K562 (cell line): Measurements from ENCODE around the gene TBL1XR1. TPM values are rescaled to one million over a fixed set of nuclear protein-coding genes. Genes with fewer than 3 reads are reported as not detected.

Experiments
- ATAC-seq: fragments of 200-7000 bp; cut with Tn5 transposase; 3 replicates; pipeline ENCODE4 v1.9.1; 2020; ENCODE audit warnings: moderate library complexity
- BruUV-seq: library from RNA; stranded (reverse); fragments of 400-500 nt; replicated peaks from 2 replicates; lab custom pipeline; 2021; lab: Mats Ljungman, UMichigan
- CTCF ChIA-PET: fragments of 300-600 bp; formaldehyde crosslinking; extraction: SDS; loops from one replicate; lab custom pipeline; 2021; ENCODE audit warnings: low intra/inter-chr PET ratio; lab: Yijun Ruan, JAX
- POLR2A ChIA-PET: fragments of 300-600, 350-650 bp; sonication (Branson Sonifier 250); formaldehyde crosslinking; extraction: SDS; loops from one replicate; lab custom pipeline; 2021; ENCODE audit warnings: antibody characterized with exemption, inconsistent platforms; lab: Yijun Ruan, JAX
- DNase-seq, 4 experiments: peaks; one replicate each; pipeline versions ENCODE4 v3.0.0 to v3.0.0-alpha.2; 2011 to 2018; ENCODE audit warnings: low spot score in 3 of 4, mixed read lengths in 3 of 4; ENCODE audit errors: extremely low read depth in 1 of 4
- FAIRE-seq: peaks from 2 replicates; lab custom pipeline; 2011; peaks lifted over from hg19 to GRCh38; lab: Jason Lieb, UNC
- H2AFZ ChIP-seq: 2 replicates; pipeline ENCODE4 v1.6.0; 2011; ENCODE audit warnings: low read depth, low read length, control low read depth, inconsistent platforms
- H3K27ac ChIP-seq: fragments of 200-600 bp; 3 replicates; pipeline ENCODE4 v1.8.0; 2011; ENCODE audit warnings: low read depth, mild to moderate bottlenecking, control low read depth, inconsistent platforms, low read length, moderate library complexity, mixed read lengths; ENCODE audit errors: extremely low read depth
- H3K27me3 ChIP-seq, 2 experiments: fragments of 300-600 bp in 1 of 2; 2 replicates in 1 of 2; 3 replicates in 1 of 2; pipeline versions ENCODE4 v1.6.0 to v1.8.0; 2011; ENCODE audit warnings: inconsistent platforms in 2 of 2, low read length in 2 of 2, mild to moderate bottlenecking in 1 of 2, mixed read lengths in 1 of 2, moderate library complexity in 1 of 2; ENCODE audit not compliant: control insufficient read depth in 2 of 2, insufficient read depth in 2 of 2
- H3K36me3 ChIP-seq: fragments of 300-600 bp; 3 replicates; pipeline ENCODE4 v1.8.0; 2011; ENCODE audit warnings: mild to moderate bottlenecking, low read length, inconsistent platforms; ENCODE audit not compliant: control insufficient read depth, insufficient read depth
- H3K4me1 ChIP-seq, 2 experiments: fragments of 200-600 bp in 1 of 2; replicated peaks in 1 of 2; 2 replicates in 1 of 2; 3 replicates in 1 of 2; pipeline versions ENCODE4 v1.5.1 to v1.8.0; 2011; ENCODE audit warnings: inconsistent platforms in 2 of 2, low read length in 2 of 2, mild to moderate bottlenecking in 1 of 2, mixed read lengths in 1 of 2, moderate library complexity in 1 of 2; ENCODE audit not compliant: control insufficient read depth in 2 of 2, insufficient read depth in 2 of 2
- H3K4me2 ChIP-seq: 2 replicates; pipeline ENCODE4 v1.6.1; 2011; ENCODE audit warnings: low read length, control low read depth, inconsistent platforms, mixed read lengths; ENCODE audit not compliant: insufficient read depth
- H3K4me3 ChIP-seq: fragments of 200-600 bp; sonication (generic), shearing (Covaris generic); 2 replicates; pipeline ENCODE4 v1.5.1; 2016; ENCODE audit warnings: control low read depth, inconsistent platforms
- H3K79me2 ChIP-seq: fragments of 200-600 bp; 3 replicates; pipeline ENCODE4 v1.8.0; 2011; ENCODE audit warnings: low read length, inconsistent platforms; ENCODE audit not compliant: control insufficient read depth, insufficient read depth
- H3K9ac ChIP-seq, 2 experiments: 2 replicates each; pipeline versions ENCODE4 v1.6.0 to v1.6.1; 2011; ENCODE audit warnings: low read depth in 2 of 2, low read length in 2 of 2, control low read depth in 1 of 2, inconsistent platforms in 1 of 2, mild to moderate bottlenecking in 1 of 2, mixed read lengths in 1 of 2; ENCODE audit not compliant: insufficient read depth in 1 of 2
- H3K9me1 ChIP-seq: one replicate; pipeline ENCODE4 v1.6.0; 2011; ENCODE audit warnings: inconsistent platforms, mild to moderate bottlenecking, low read length, moderate library complexity; ENCODE audit not compliant: control insufficient read depth, insufficient read depth
- H3K9me3 ChIP-seq: replicated peaks from 2 replicates; pipeline ENCODE4 v1.5.1; 2011; ENCODE audit warnings: low read depth, low read length, inconsistent platforms; ENCODE audit not compliant: control insufficient read depth, insufficient read depth
- H4K20me1 ChIP-seq: replicated peaks from 2 replicates; pipeline ENCODE4 v1.6.1; 2011; ENCODE audit warnings: low read length, inconsistent platforms, mixed read lengths; ENCODE audit not compliant: control insufficient read depth, insufficient read depth
- E2F3 ChIP-seq: fragments of 250-450 bp; sonication (Bioruptor Pico); IDR thresholded peaks from 2 replicates; pipeline ENCODE4 v1.4.0; 2020; ENCODE audit warnings: mild to moderate bottlenecking
- EP400 ChIP-seq: fragments of 450-650 bp; IDR thresholded peaks from 2 replicates; pipeline ENCODE4 v1.6.1; 2017; ENCODE audit warnings: antibody characterized with exemption, mild to moderate bottlenecking, moderate library complexity
- KLF6 ChIP-seq: fragments of 250-450 bp; sonication (Bioruptor Pico); IDR thresholded peaks from 2 replicates; pipeline ENCODE4 v1.4.0; 2020; ENCODE audit warnings: mild to moderate bottlenecking, moderate library complexity, borderline replicate concordance
- MTA3 ChIP-seq: fragments of 450-650 bp; formaldehyde crosslinking; IDR thresholded peaks from 2 replicates; pipeline ENCODE4 v1.6.1; 2017; ENCODE audit warnings: mild to moderate bottlenecking, borderline replicate concordance
- SREBF2 ChIP-seq: sonication (generic); formaldehyde crosslinking; IDR thresholded peaks from 2 replicates; pipeline ENCODE4 v1.4.0; 2020; ENCODE audit warnings: mild to moderate bottlenecking, missing genetic modification reagents
- STAT5B ChIP-seq: fragments of 250-450 bp; sonication (Bioruptor Pico); IDR thresholded peaks from 2 replicates; pipeline ENCODE4 v1.8.0; 2021; ENCODE audit warnings: mild to moderate bottlenecking, inconsistent platforms
- TAL1 ChIP-seq: fragments of 450-650 bp; IDR thresholded peaks from 2 replicates; pipeline ENCODE4 v1.6.1; 2016; ENCODE audit warnings: mild to moderate bottlenecking
- THRAP3 ChIP-seq: fragments of 450-650 bp; IDR thresholded peaks from 2 replicates; pipeline ENCODE4 v1.6.1; 2016; ENCODE audit warnings: mild to moderate bottlenecking, inconsistent platforms, borderline replicate concordance
- UBTF ChIP-seq, 2 experiments: IDR thresholded peaks; 2 replicates each; pipeline ENCODE4 v1.6.1; 2012; ENCODE audit warnings: improper control_type of control experiment in 2 of 2, low read depth in 2 of 2, low read length in 2 of 2, borderline replicate concordance in 1 of 2
- ZHX1 ChIP-seq: fragments of 150-350 bp; conservative IDR thresholded peaks from 2 replicates; pipeline ENCODE4 v1.6.1; 2014; ENCODE audit warnings: low read length
- ZNF12 ChIP-seq: sonication (generic); formaldehyde crosslinking; IDR thresholded peaks from 2 replicates; pipeline ENCODE4 v1.4.0; 2020; ENCODE audit warnings: mild to moderate bottlenecking, missing genetic modification reagents
- ZNF143 ChIP-seq: sonication (generic); formaldehyde crosslinking; IDR thresholded peaks from 2 replicates; pipeline ENCODE4 v1.9.0; 2022; ENCODE audit warnings: mild to moderate bottlenecking, missing genetic modification reagents
- ZNF785 ChIP-seq: fragments of 250-450 bp; sonication (Bioruptor Pico); IDR thresholded peaks from 2 replicates; pipeline ENCODE4 v1.4.0; 2020; ENCODE audit warnings: mild to moderate bottlenecking
- WGBS: fragments of 100-300 bp; shearing (Covaris generic); methylation state at CpG from one replicate; pipeline ENCODE4 v1.1.6; 2016; ENCODE audit warnings: low coverage, mixed read lengths; ENCODE audit not compliant: insufficient coverage; ENCODE audit errors: missing lambda C conversion rate; 5-methylcytosine and 5-hydroxymethylcytosine counted together
- in situ Hi-C: fragments of 300-500 bp; cut with MboI; formaldehyde crosslinking; loops from 4 replicates; pipeline ENCODE4 v1.15.0; 2018; ENCODE audit warnings: inconsistent platforms, mixed read lengths
- intact Hi-C: fragments of 100-400 bp; cut with micrococcal nuclease; formaldehyde crosslinking; loops from 2 replicates; pipeline ENCODE4 v1.14.2; 2022
- polyA plus RNA-seq, 8 experiments: library from polyadenylated mRNA; depleted of rRNA in 4 of 8; stranded (reverse) in 5 of 8; unstranded in 3 of 8; fragments of >200 nt; fragmentation: Nextera tagmentation in 2 of 8; fragmentation: Illumina TruSeq in 1 of 8; extraction: Ambion mirVana in 2 of 8; extraction: Trizol in 1 of 8; gene quantifications; 2 replicates each; pipeline versions ENCODE4 v1.2.1 to v1.2.3, GENCODE V29; 2011 to 2014; ENCODE audit warnings: inconsistent platforms in 1 of 8, missing spikeins in 1 of 8
- total RNA-seq, 7 experiments: library from RNA; depleted of rRNA in 6 of 7; stranded (reverse); fragments of >200 nt in 6 of 7; fragmentation: Illumina TruSeq in 2 of 7; extraction: Trizol in 2 of 7; gene quantifications; 2 replicates each; pipeline versions ENCODE4 v1.2.1 to v1.2.3, GENCODE V29; 2011 to 2021; ENCODE audit warnings: low replicate concordance in 1 of 7
- TF ChIP-seq, protein P1 (sequence below): fragments of 450-650 bp; IDR thresholded peaks from 2 replicates; pipeline ENCODE4 v1.6.1; 2016; ENCODE audit warnings: borderline replicate concordance
- TF ChIP-seq, protein P2 (sequence below): fragments of 450-650 bp; formaldehyde crosslinking; IDR thresholded peaks from 2 replicates; pipeline ENCODE4 v1.4.0; 2020; ENCODE audit warnings: mild to moderate bottlenecking, mixed read lengths

Gene TBL1XR1
- total and polyA plus RNA-seq, 9 of the 15 experiments (the other 6 are each of a cell fraction or from before 2014, with no cell fraction given), result 19.6 to 171 (median 83.3) TPM

GRCh38 chr3:177119829-177120228 lies 77.5 kb downstream of the TBL1XR1 start:
- ATAC-seq, result peak; percentile 45
- 0 out of 3 replicates have a peak, but pooled peaks cover 5% of the 10 kb centered on the region for H3K36me3 ChIP-seq
- H4K20me1 ChIP-seq, result peaks cover 15% of the 10 kb centered on the region; the same call in 1 of the 2 replicates
- H2AFZ ChIP-seq, result no peak overlapping the region
- 57% methylated on average over 3 of the region's 3 CpGs for WGBS
- H3K9me1 ChIP-seq, result no peaks in the 10 kb centered on the region
- DNase-seq, result no peak
- in situ Hi-C loops, result no loop called here
- H3K4me2 ChIP-seq, result no peak overlapping the region
- BruUV-seq, result no TSS peak
- H3K27me3 ChIP-seq, result no peaks in the 10 kb centered on the region
- no peaks in the 10 kb centered on the region for H3K9me3 ChIP-seq
- no peak overlapping the region for H3K9ac ChIP-seq
- intact Hi-C loops, result no loop called here
- no peak overlapping the region for H3K4me3 ChIP-seq
- POLR2A ChIA-PET, result interaction anchor here (0.7 kb wide), 1 partner anchor 17 kb away, joined by 3 read pairs; no protein-coding TSS in a partner anchor
- H3K27ac ChIP-seq, result no peak overlapping the region
- CTCF ChIA-PET, result no interaction called here
- H3K4me1 ChIP-seq, result peaks cover 0 to 9% of the 10 kb centered on the region in 2 experiments; a peak in 3 of 5 replicates
- peaks cover 100% of the 10 kb centered on the region for H3K79me2 ChIP-seq
- FAIRE-seq, result no peak
- TF ChIP-seq MTA3 (no peak), THRAP3 (no peak), KLF6 (CRISPR knock-in tag) (no peak), ZHX1 (no peak), ZNF785 (CRISPR knock-in tag) (no peak), TAL1 (no peak), EP400 (no peak), UBTF (IDR thresholded peaks at IDR 0.05; ENCODE audit: borderline replicate concordance in 1 of 2, low read depth in 2 of 2, low read length in 2 of 2) (no peak), E2F3 (CRISPR knock-in tag) (no peak), SREBF2 (CRISPR knock-in tag) (no peak), ZNF143 (CRISPR knock-in tag) (no peak), ZNF12 (CRISPR knock-in tag) (no peak), STAT5B (CRISPR knock-in tag) (no peak)
- TF ChIP-seq, protein P1, sequence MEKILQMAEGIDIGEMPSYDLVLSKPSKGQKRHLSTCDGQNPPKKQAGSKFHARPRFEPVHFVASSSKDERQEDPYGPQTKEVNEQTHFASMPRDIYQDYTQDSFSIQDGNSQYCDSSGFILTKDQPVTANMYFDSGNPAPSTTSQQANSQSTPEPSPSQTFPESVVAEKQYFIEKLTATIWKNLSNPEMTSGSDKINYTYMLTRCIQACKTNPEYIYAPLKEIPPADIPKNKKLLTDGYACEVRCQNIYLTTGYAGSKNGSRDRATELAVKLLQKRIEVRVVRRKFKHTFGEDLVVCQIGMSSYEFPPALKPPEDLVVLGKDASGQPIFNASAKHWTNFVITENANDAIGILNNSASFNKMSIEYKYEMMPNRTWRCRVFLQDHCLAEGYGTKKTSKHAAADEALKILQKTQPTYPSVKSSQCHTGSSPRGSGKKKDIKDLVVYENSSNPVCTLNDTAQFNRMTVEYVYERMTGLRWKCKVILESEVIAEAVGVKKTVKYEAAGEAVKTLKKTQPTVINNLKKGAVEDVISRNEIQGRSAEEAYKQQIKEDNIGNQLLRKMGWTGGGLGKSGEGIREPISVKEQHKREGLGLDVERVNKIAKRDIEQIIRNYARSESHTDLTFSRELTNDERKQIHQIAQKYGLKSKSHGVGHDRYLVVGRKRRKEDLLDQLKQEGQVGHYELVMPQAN, result no peak
- TF ChIP-seq, protein P2, sequence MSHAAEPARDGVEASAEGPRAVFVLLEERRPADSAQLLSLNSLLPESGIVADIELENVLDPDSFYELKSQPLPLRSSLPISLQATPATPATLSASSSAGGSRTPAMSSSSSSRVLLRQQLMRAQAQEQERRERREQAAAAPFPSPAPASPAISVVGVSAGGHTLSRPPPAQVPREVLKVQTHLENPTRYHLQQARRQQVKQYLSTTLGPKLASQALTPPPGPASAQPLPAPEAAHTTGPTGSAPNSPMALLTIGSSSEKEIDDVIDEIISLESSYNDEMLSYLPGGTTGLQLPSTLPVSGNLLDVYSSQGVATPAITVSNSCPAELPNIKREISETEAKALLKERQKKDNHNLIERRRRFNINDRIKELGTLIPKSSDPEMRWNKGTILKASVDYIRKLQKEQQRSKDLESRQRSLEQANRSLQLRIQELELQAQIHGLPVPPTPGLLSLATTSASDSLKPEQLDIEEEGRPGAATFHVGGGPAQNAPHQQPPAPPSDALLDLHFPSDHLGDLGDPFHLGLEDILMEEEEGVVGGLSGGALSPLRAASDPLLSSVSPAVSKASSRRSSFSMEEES (CRISPR knock-in tag), result no peak
